RWPE2 (cell line): Measurements from ENCODE around the gene RALGAPA1.

Experiments used
- ATAC-seq: fragments of 200-7000 bp; cut with Tn5 transposase; 3 replicates; pipeline ENCODE4 v1.9.1; 2021; ENCODE audit warnings: low read depth
- DNase-seq: peaks from one replicate; pipeline ENCODE4 v3.0.0-alpha.2; 2020; ENCODE audit warnings: low spot score
- H3K27ac ChIP-seq: fragments of 450-650 bp; 2 replicates; pipeline ENCODE4 v1.5.1; 2017; ENCODE audit warnings: mild to moderate bottlenecking; ENCODE audit not compliant: poor library complexity, severe bottlenecking
- H3K27me3 ChIP-seq: fragments of 250-450 bp; sonication (Bioruptor Pico); 2 replicates; pipeline ENCODE4 v1.5.1; 2021; ENCODE audit warnings: mild to moderate bottlenecking, moderate library complexity; ENCODE audit not compliant: insufficient read depth, poor library complexity, severe bottlenecking
- H3K36me3 ChIP-seq: fragments of 250-450 bp; sonication (Bioruptor Pico); 2 replicates; pipeline ENCODE4 v1.5.1; 2020; ENCODE audit warnings: low read depth, mild to moderate bottlenecking, moderate library complexity
- H3K4me1 ChIP-seq: fragments of 250-450 bp; sonication (Bioruptor Pico); 2 replicates; pipeline ENCODE4 v1.5.1; 2021; ENCODE audit warnings: mild to moderate bottlenecking, moderate library complexity; ENCODE audit not compliant: insufficient read depth, poor library complexity, severe bottlenecking
- H3K4me3 ChIP-seq: fragments of 250-450 bp; sonication (Bioruptor Pico); 2 replicates; pipeline ENCODE4 v1.5.1; 2021; ENCODE audit warnings: mild to moderate bottlenecking, moderate library complexity; ENCODE audit not compliant: severe bottlenecking
- H3K9me3 ChIP-seq: fragments of 250-450 bp; sonication (Bioruptor Pico); 2 replicates; pipeline ENCODE4 v1.5.1; 2021; ENCODE audit warnings: mild to moderate bottlenecking, moderate library complexity; ENCODE audit not compliant: severe bottlenecking
- TF ChIP-seq, protein P1 (sequence below): fragments of 450-650 bp; IDR thresholded peaks from one replicate; pipeline ENCODE4 v1.5.1; 2017; ENCODE audit warnings: mild to moderate bottlenecking, moderate library complexity; ENCODE audit not compliant: poor library complexity, severe bottlenecking

Gene RALGAPA1

DNA sequence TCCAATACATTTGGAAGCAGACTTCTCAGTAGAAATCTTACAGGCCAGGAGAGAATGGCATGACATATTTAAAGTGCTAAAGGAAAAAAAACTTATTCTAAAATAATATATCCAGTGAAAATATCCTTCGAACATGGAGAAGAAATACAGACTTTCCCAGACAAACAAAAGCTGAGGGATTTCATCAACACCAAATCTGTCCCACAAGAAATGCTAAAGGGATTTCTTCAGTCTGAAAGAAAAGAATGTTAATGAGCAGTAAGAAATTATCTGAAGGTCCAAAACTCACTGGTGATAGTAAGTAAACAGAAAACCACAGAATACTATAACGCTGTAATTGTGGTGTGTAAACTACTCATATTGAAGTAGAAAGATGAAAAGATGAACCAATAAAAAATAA lies 171.2 kb downstream of the RALGAPA1 start:
- Histone ChIP-seq H3K36me3 (peaks cover 63% of the 10 kb centered on the region), H3K4me3 (no peak overlapping the region), H3K9me3 (no peaks in the 10 kb centered on the region), H3K27me3 (no peaks in the 10 kb centered on the region), H3K4me1 (no peaks in the 10 kb centered on the region), H3K27ac (no peak overlapping the region)
- ATAC-seq (no peak), DNase-seq (no peak)
- TF ChIP-seq, protein P1, sequence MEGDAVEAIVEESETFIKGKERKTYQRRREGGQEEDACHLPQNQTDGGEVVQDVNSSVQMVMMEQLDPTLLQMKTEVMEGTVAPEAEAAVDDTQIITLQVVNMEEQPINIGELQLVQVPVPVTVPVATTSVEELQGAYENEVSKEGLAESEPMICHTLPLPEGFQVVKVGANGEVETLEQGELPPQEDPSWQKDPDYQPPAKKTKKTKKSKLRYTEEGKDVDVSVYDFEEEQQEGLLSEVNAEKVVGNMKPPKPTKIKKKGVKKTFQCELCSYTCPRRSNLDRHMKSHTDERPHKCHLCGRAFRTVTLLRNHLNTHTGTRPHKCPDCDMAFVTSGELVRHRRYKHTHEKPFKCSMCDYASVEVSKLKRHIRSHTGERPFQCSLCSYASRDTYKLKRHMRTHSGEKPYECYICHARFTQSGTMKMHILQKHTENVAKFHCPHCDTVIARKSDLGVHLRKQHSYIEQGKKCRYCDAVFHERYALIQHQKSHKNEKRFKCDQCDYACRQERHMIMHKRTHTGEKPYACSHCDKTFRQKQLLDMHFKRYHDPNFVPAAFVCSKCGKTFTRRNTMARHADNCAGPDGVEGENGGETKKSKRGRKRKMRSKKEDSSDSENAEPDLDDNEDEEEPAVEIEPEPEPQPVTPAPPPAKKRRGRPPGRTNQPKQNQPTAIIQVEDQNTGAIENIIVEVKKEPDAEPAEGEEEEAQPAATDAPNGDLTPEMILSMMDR = no peak

DNA sequence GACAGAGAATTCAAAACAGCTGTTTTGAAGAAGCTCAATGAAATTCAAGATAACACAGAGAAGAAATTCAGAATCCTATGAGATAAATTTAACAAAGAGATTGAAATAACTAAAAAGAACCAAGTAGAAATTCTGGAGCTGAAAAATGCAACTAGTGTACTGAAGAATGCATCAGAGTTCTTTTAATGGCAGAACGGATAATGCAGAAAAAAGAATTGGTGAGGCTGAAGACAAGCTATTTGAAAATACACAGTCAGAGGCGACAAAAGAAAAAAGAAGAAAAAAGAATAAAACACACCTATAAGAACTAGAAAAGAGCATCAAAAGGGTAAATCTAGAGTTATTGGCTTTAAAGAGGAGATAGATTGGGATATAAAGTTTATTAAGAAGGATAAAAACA lies 171.8 kb downstream of the RALGAPA1 start:
- TF ChIP-seq, protein P1 = no peak
- H3K27ac ChIP-seq = no peak overlapping the region
- peaks cover 58% of the 10 kb centered on the region for H3K36me3 ChIP-seq
- DNase-seq (no peak), ATAC-seq (no peak)
- no peaks in the 10 kb centered on the region for H3K9me3 ChIP-seq
- no peaks in the 10 kb centered on the region for H3K4me1 ChIP-seq
- H3K4me3 ChIP-seq = no peak overlapping the region
- H3K27me3 ChIP-seq = no peaks in the 10 kb centered on the region

DNA sequence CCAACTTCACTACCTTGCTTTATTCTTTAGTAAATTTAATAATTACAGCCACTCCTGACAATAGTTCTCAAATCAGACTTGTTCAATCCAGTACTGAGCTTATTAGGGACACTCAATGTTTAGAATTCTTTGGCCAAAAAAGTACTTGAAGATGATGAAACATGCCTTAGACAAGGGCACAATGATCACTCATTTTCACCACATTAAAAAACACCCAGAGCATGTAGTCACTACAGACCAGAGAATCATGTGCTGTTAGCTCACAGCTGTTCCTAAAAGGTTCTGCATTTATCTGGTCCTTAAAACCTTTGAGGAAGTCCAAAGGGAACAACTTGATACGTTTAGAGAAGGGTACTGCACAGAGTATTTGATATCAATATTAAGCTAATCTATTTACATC lies 176.4 kb downstream of the RALGAPA1 start:
- TF ChIP-seq, protein P1 = no peak
- Histone ChIP-seq H3K27me3 (no peaks in the 10 kb centered on the region), H3K27ac (no peak overlapping the region), H3K4me3 (no peak overlapping the region), H3K4me1 (no peaks in the 10 kb centered on the region), H3K9me3 (no peaks in the 10 kb centered on the region), H3K36me3 (peaks cover 41% of the 10 kb centered on the region)
- no peak for DNase-seq
- no peak for ATAC-seq

DNA sequence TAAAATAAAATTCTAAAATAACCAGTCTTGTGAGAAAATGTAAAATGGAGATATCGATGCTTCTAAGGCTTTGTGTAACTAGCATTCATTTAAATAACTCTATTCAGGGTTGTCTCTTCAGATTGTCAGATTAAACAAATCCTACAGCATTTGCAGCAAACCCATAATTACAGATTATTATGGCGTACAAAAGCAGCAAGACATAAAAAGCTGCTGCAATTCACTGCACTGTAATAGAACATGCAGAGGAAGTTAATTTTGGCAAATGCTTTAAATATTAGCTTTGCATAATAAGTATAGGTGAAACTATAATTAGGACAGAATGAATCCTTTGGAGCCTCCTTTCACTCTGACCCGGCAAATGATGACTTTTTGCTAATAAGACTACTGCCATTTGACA lies 176.8 kb downstream of the RALGAPA1 start:
- Histone ChIP-seq H3K9me3 (no peaks in the 10 kb centered on the region), H3K36me3 (peaks cover 37% of the 10 kb centered on the region), H3K27ac (no peak overlapping the region), H3K27me3 (no peaks in the 10 kb centered on the region), H3K4me3 (no peak overlapping the region), H3K4me1 (no peaks in the 10 kb centered on the region)
- TF ChIP-seq, protein P1 = no peak
- DNase-seq (no peak), ATAC-seq (no peak)

DNA sequence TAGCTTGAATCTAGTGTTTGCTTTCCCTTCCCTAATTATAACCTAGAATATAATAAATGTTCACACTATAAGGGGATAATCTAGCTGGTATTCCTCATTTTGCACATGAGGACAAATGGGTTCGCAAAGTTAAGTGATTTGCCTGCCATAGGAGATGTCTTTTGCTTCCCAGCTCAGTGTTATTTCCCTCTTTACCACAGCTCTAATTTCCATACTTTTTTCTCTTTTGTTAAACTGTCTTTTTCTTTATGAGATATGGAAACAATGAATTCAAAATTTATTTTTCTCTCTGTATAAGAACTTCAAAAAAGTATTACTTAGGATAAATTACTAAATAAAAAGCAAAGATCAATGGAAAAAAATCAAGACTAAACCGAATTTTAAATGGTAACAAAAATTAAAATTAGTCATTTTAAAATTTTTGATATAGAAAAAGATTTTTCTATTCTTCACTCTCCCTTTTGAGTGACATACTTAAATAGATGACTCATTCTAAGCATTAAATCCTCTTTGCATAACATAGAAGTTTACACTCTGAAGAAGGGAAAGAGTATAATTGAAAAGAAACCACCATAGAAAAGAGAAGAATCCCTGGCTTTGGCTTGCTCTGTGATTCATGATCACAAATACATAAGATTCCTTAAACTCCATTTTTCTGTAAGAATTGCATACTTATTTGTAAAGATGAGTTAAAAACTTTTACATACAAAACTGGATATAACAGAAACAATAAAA lies 177.9 kb downstream of the RALGAPA1 start:
- no peaks in the 10 kb centered on the region for H3K4me1 ChIP-seq
- H3K27ac ChIP-seq = no peak overlapping the region
- H3K36me3 ChIP-seq = peaks cover 38% of the 10 kb centered on the region
- H3K9me3 ChIP-seq = no peaks in the 10 kb centered on the region
- DNase-seq = no peak
- TF ChIP-seq, protein P1 = no peak
- no peak overlapping the region for H3K4me3 ChIP-seq
- no peaks in the 10 kb centered on the region for H3K27me3 ChIP-seq
- ATAC-seq = no peak
